NCI-H1694 treated with DMSO at 0.1 percent for 48 hours (cell line): Measurements from ENCODE around the gene IGLL5.
"Not testable (repeated sequence)": the region's sequence is repeated elsewhere in the genome, so short reads cannot be mapped to it uniquely, and the experiment has no call there.

ENCODE experiments used
- DNase-seq: peaks from one replicate; lab custom pipeline; 2025; lab: John Stamatoyannopoulos, UW

Gene IGLL5

GRCh38 chr22:22914726-22915669 lies 27.4 kb downstream of the IGLL5 start:
- no peak for DNase-seq

GRCh38 chr22:22915670-22916035 lies 28.0 kb downstream of the IGLL5 start:
- no peak for DNase-seq

GRCh38 chr22:22916215-22916951 lies 28.8 kb downstream of the IGLL5 start:
- DNase-seq: no peak

- DNase-seq: no peak
Measured at GRCh38 chr22:22916952-22917290, 29.3 kb downstream of the IGLL5 start.

GRCh38 chr22:22917377-22917776 lies 29.8 kb downstream of the IGLL5 start:
- DNase-seq: no peak

GRCh38 chr22:22918297-22918965 lies 30.8 kb downstream of the IGLL5 start:
- DNase-seq: no peak

GRCh38 chr22:22919041-22919440 lies 31.4 kb downstream of the IGLL5 start:
- no peak for DNase-seq

GRCh38 chr22:22920104-22920654 lies 32.6 kb downstream of the IGLL5 start:
- DNase-seq: no peak

GRCh38 chr22:22920910-22921550 lies 33.4 kb downstream of the IGLL5 start:
- no peak for DNase-seq

- DNase-seq: no peak
Measured at GRCh38 chr22:22921575-22921974, 34.0 kb downstream of the IGLL5 start.

GRCh38 chr22:22922092-22922953 lies 34.7 kb downstream of the IGLL5 start:
- DNase-seq: not testable (repeated sequence)

- no peak for DNase-seq
Measured at GRCh38 chr22:22922954-22923319, 35.3 kb downstream of the IGLL5 start.

- DNase-seq: no peak
Measured at GRCh38 chr22:22923379-22923778, 35.8 kb downstream of the IGLL5 start.

- DNase-seq: no peak
Measured at GRCh38 chr22:22923930-22924329, 36.3 kb downstream of the IGLL5 start.

GRCh38 chr22:22924369-22925145 lies 36.9 kb downstream of the IGLL5 start:
- no peak for DNase-seq

GRCh38 chr22:22925146-22925804 lies 37.7 kb downstream of the IGLL5 start:
- DNase-seq: no peak

- DNase-seq: no peak
Measured at GRCh38 chr22:22925805-22926369, 38.3 kb downstream of the IGLL5 start.

- no peak for DNase-seq
Measured at GRCh38 chr22:22926370-22927195, 39.0 kb downstream of the IGLL5 start.
